Measurements from ENCODE around the gene NRXN3.
A peak's percentile ranks its signal among the peaks of the same experiment; 100 is the strongest.

The NRXN3 gene

DNA sequence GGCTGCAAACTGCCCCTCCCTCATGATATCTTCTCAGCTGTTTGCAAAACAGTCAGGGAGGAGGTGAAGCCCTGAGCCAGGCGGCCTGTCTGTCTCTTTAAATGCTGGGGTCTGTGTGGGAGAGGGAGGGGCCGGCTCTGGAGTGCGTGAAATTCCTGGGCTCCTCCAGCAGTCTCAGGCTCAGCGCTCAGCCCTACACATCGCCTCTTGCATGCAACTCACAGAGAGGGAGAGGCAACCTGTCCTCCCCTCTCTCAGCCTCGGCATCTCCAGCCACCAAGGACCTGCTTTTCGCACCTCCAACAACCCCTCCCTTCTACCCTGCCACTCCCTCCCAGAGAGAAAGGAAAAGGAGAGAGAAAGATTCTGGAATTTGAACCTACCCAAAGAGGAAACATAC lies at the start of gene NRXN3:
TSS of gene NRXN3 (plus strand) at position 171 of the 400 bp plus-strand sequence. CDS start 72,721 bp downstream, outside the sequence.
- no peak for DNase-seq

- no peak for DNase-seq
These were observed 47.7 kb upstream of the NRXN3 start for GRCh38 chr14:78122436-78122835.

- DNase-seq, result no peak
These were observed 46.4 kb upstream of the NRXN3 start for GRCh38 chr14:78123650-78124253.

DNA sequence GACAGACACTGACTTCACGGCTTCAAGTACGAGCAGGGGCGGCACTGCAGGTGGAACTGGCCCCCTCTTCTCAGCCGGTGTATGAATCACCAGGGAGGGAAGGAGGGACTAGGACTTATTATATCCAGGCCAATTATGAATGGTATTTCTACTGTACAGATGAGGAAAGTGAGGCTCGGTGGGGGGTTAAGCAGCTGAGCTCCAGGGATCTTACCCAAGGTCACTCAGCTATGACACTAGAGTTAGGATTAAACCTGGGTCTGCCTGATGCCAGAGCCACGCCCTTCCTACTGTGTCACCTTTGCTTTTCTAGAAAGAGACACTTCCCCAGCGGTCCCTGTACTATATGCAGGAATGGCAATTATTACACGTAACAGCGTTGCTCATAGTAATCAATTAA lies 42.2 kb upstream of the NRXN3 start:
- no peak for DNase-seq

DNA sequence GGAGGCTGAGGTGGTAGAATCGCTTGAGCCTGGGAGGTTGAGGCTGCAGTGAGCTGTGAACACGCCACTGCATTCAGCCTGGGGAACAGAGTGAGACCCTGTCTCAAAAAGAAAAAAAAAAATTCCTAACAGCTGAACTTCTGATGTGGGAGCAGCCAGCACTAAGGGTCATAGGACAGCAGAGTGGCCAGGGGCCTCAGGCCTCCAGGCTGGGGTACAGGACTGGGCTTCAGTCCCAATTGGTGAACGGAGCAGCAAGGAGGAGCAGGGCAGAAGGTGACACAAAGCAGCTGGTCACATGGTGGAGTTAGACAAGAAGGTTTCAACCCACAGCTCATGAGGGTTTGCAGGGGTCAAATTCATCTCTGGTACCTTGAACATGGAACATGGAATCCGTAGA lies 40.8 kb upstream of the NRXN3 start:
- DNase-seq, result no peak

DNA sequence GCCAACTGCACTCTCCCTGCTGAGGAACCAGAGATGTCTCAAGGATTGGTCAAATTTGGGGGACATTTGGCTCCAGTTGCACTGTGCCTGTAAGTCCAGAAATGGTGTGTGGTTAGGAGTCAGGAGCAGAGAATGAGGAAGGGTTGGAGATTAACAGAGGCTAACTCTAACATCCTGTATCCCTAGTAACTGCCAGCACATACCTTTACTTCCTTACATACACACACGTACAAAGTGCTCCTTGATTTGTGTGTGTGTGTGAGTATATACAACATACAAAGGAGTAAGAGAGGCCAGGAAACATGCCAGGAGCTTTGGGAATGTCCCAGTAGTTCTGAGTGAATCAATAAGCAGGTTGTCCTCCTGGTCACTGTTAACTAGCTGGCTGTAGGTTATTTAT lies 39.8 kb upstream of the NRXN3 start:
- no peak for DNase-seq

GRCh38 chr14:78131201-78131600 lies 39.0 kb upstream of the NRXN3 start:
- DNase-seq, result no peak

GRCh38 chr14:78131616-78132015 lies 38.6 kb upstream of the NRXN3 start:
- DNase-seq, result no peak

- DNase-seq, result no peak
These were observed 34.7 kb upstream of the NRXN3 start for GRCh38 chr14:78135450-78135891.

DNA sequence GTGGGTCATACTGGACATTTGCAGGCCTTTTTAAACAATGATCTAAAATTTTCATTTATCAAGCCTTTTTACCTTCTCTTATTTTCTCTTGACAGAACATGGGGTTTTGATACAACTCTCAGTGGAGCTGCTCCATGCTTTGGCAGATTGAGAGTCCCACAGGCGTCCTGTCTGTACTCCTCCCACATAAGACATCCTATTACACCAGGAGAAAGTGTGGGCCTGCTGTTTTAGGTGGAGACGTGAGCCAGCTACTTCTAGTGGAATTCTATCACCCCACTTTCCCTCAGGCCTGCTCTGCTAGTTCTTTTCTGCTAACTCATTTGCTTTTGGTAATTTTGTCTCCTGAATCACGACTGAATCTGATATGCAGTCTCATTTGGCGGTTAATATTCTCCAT lies 33.5 kb upstream of the NRXN3 start:
- no peak for DNase-seq

GRCh38 chr14:78141590-78141989 lies 28.6 kb upstream of the NRXN3 start:
- no peak for DNase-seq

- no peak for DNase-seq
These were observed 27.2 kb upstream of the NRXN3 start for GRCh38 chr14:78142998-78143397.

DNA sequence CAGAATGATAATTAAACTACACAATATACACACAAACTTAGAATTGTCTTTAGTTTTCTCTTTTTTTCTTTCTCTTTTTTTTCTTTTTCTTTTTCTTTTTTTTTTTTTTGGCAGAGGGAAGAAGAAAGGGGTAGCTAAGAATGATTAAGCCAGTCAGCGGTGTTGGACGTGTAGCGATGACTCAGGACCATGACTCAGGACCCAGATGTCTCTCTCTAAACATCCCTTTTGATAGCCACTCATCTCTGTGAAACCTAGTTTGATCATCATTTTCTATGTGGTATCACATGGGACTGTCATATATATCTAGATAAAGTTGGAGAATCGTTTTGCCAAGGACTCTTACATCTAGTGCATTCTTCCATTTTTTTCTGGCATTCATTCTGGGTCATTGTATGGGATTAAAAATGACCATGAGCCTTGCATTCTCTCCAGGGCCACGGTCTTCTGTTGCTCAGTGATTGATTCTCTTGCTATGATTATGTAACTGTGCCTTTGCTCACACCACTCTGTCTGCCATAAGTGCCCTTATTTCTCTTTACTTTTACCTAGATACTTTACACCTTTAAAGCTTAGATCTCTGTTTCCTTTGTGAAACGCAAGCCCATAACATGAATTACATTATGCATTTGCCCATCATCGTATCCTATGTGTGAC lies 26.6 kb upstream of the NRXN3 start:
- DNase-seq, result no peak

DNA sequence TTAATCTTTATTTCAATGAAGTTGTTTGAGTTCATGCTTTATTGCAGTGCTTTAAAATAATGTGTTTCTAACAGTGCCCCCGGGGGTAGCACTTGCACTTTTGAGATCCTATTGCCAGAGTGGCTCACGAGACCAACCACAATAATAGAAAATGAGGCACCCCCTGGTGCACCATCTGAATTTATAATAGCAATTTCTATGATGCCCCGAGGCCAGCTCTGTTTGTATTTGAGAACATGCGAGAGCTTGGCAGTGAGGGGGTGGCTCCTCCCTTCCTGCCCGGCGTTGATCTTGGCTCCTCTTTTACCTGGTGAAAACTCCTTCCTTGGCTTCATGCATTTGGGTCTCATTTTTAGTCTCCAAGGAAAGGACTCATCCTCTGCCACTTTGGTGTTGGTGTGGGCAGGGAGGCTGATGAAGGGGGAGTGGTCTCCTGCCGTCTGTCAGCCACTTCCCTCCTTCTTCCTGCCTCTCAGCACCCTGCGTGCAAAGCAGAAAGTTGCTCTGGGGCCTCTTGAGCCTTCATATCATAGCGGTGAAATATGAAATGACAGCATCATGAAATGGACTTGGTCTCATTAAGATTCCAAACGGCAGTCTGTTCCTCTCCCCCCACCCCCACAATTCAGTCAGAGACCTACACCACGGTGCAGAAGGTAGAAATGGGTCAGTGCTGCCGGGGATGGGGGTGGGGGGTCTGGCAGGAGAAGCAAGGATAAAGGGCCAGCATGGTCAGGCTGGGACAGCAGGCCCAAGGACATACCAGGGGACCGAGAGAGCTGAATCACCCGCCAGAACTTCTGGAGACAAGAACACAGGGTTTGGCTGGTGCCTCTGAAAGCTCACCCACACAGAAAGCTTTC lies 17.7 kb upstream of the NRXN3 start:
- DNase-seq, result no peak

- DNase-seq, result no peak
These were observed 17.2 kb upstream of the NRXN3 start for GRCh38 chr14:78153064-78153341.

- DNase-seq, result no peak
These were observed 15.3 kb upstream of the NRXN3 start for GRCh38 chr14:78154827-78155226.

- no peak for DNase-seq
These were observed 14.0 kb upstream of the NRXN3 start for GRCh38 chr14:78156196-78156595.

- no peak for DNase-seq
These were observed 12.4 kb upstream of the NRXN3 start for GRCh38 chr14:78157494-78158437.

DNA sequence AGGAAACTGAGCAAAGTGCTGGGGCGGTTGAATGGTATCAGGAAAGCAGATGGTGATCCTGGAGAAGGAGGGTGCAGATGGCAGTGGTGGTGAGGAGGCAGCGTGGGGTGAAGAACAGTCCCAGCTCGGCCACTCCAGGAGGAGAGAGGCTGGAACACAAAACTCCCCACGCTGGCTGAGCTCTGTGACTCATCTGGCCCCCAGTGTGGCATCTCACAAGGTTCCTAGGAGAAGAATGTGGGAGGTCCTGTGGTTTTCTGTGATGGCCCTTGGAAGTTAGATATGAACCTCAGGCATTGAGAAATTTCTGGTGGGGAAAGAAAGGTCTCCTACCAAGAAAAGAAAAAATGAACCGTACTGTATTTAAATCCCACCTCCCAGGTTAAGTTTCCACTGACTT lies 8.0 kb upstream of the NRXN3 start:
- DNase-seq, result no peak

- peak; percentile 6 for DNase-seq
These were observed 5.8 kb upstream of the NRXN3 start for GRCh38 chr14:78164226-78164853.

DNA sequence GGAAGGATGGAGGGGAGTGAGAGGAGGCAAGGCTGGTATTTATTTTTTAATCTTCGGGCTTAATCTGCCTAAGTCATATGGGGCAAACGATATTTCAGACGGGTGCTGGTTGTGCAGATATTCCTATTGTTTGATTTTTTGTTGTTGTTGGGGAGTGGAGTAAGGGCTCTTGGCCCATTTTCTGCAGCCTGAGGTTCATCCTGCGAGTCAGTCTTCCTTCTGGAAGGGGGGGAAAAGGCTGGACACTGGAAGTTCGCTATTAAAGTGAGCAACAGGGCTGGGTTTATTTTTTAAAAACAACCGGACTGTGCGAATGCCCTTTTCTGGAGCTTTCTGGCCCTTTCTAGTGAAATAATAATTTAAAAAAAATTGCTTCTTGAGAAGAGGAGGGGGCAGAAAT lies 2.3 kb downstream of the NRXN3 start:
- DNase-seq, result no peak

DNA sequence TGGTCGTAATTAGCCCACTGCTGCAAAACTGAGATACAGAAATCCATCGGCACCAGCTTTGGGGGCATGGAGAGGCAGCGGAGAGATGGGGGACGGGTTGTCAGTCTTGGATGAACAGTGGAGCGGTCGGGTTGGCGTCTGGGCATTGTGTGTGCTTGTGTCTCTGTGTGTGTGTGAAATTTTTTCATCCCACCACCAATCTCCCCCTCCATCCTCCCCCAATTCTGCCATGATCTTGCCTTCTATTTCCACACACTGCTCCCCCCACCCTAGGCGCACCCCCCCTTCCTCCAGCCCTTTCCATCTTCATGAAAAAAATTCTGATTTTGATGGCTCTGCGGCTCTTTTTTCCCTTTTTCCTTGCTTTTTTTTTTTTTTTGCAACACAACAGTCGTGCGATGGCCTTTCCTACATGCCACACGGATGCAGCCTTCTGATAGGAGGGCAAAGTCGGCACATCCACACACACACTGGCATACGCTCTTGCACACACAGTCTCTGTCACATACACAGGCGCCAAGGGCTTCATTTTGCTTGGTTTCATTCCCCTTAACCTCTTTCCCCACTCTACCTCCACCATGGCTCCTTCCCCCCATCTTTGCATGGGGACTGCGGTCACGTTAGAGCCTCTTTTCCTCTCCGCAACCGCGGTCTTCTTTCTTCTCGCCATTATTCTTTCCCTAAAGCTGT lies 3.3 kb downstream of the NRXN3 start:
- no peak for DNase-seq
